AG04449 (cell line): ENCODE results near the gene STX5.
"Not testable (repeated sequence)": the region's sequence is repeated elsewhere in the genome, so short reads cannot be mapped to it uniquely, and the experiment has no call there.

Experiments
- CTCF ChIA-PET: fragments of 350-600 bp; formaldehyde crosslinking; extraction: SDS; loops from one replicate; lab custom pipeline; 2021; ENCODE audit warnings: antibody characterized with exemption; lab: Yijun Ruan, JAX
- POLR2A ChIA-PET: fragments of 400-600, 350-600 bp; formaldehyde crosslinking; extraction: SDS; loops from one replicate; lab custom pipeline; 2020; ENCODE audit warnings: antibody characterized with exemption, inconsistent platforms; lab: Yijun Ruan, JAX
- DNase-seq: peaks from one replicate; pipeline ENCODE4 v3.0.0-alpha.2; 2010; ENCODE audit warnings: low read depth, low spot score
- H3K4me3 ChIP-seq: 2 replicates; pipeline ENCODE4 v1.5.1; 2011; ENCODE audit warnings: low read depth, mild to moderate bottlenecking, control low read depth, low read length
- TF ChIP-seq, protein P1 (sequence below): IDR thresholded peaks from one replicate; pipeline ENCODE4 v1.5.1; 2011; ENCODE audit warnings: mild to moderate bottlenecking, moderate library complexity, low read length, control low read depth, inconsistent platforms; ENCODE audit not compliant: insufficient read depth; ENCODE audit errors: missing control alignments

Gene STX5

DNA sequence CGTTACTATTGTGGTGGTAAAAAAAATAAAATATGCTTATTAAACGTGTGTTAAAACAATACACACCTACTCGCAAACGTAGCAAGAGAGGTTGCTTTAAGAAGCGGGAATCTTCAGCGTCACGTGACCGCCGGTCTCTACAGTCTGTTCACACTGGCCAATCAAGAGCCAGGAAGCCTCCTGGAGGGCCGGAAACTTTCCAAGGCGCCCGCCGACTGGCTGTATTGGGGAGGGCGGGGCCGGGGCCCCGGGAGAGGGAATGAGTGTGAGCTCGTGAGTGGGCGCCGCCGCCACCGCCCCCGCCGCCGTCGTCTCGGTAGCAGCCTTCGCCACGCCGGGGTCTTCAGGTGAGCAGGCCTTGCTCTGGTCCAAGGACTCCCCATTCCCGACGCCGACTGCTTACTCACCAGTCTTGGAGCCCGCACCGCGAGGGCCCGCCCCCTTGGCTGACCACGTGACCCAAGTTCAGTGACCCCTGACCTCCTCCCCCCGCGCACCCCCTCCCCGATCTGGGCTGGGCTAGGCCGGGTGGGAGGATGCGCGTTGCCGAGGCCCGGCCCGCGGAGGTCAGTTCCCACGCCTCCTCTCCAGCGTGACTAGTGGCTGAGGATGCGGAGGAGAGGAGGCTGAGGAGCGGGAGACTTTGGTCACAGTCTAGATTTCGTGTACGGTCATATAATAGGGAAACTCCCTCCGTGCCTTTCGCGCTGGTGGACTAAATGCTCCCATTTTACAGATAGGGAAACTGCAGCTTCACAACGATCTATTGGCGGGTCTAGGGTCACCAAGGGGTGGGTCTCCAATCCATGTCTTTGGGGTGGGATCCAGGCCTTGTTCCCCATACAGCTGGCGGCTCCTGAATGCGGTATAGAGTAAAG, 60.5 kb downstream of the STX5 start, which contains the start of gene TAF6L:
Gene TAF6L, plus strand, starts transcription at position 253 of the 878 bp plus-strand sequence. CDS start 4,388 bp downstream, outside the sequence.
- peak within 1 kb of the TSS; percentile 86 for H3K4me3 ChIP-seq
- ChIA-PET POLR2A (interaction anchor here (0.6 to 2.6 kb wide), 11 partner anchors 10 to 180 kb away, joined by 3 to 16 read pairs (median 4); partner anchors contain the start of genes C11orf98, CSKMT, HNRNPUL2 and POLR2G), CTCF (interaction anchor here (0.8 to 13.3 kb wide), 6 partner anchors 9 to 77 kb away, joined by 3 to 189 read pairs (median 4); partner anchors contain the start of genes POLR2G, STX5, TMEM179B and ZBTB3)

DNA sequence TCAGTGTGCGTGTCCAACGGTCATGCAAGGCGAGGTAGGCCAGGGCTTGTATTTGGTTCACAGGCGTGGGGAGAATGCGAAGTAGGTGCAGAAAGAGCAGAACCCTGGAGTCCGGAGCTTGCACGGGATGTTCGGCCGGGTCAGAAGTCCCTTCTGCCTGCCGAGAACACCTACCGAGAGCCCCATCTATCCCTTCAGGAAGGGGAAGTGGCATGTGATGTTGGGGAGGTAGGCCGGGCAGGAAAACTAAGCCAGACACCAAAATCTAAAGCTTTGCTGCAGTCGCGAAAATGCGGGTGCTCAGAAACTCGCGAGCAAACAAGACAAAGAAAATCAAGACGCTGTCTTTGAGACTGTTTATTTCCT, 61.1 kb downstream of the STX5 start:
- DNase-seq: no peak
- CTCF ChIA-PET: interaction anchor here (0.9 to 13.3 kb wide), 5 partner anchors 9 to 103 kb away, joined by 3 to 189 read pairs (median 5); partner anchors contain the start of genes POLR2G, TMEM179B and ZBTB3
- TF ChIP-seq, protein P1, sequence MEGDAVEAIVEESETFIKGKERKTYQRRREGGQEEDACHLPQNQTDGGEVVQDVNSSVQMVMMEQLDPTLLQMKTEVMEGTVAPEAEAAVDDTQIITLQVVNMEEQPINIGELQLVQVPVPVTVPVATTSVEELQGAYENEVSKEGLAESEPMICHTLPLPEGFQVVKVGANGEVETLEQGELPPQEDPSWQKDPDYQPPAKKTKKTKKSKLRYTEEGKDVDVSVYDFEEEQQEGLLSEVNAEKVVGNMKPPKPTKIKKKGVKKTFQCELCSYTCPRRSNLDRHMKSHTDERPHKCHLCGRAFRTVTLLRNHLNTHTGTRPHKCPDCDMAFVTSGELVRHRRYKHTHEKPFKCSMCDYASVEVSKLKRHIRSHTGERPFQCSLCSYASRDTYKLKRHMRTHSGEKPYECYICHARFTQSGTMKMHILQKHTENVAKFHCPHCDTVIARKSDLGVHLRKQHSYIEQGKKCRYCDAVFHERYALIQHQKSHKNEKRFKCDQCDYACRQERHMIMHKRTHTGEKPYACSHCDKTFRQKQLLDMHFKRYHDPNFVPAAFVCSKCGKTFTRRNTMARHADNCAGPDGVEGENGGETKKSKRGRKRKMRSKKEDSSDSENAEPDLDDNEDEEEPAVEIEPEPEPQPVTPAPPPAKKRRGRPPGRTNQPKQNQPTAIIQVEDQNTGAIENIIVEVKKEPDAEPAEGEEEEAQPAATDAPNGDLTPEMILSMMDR: no peak
- POLR2A ChIA-PET: interaction anchor here (0.6 to 2.6 kb wide), 9 partner anchors 9 to 179 kb away, joined by 3 to 16 read pairs (median 5); partner anchors contain the start of genes C11orf98, CSKMT, HNRNPUL2 and POLR2G
- H3K4me3 ChIP-seq: peak overlapping the region; percentile 86

More for the DNA sequence above, 60.5 kb downstream of the STX5 start, which contains the start of gene TAF6L:
- DNase-seq: peak; percentile 71
- TF ChIP-seq, protein P1: no peak

GRCh38 chr11:62760867-62761227, 71.0 kb downstream of the STX5 start:
- ChIA-PET CTCF (interaction anchor here (4.0 kb wide), 1 partner anchor 26 kb away, joined by 24 read pairs; no protein-coding TSS in a partner anchor), POLR2A (interaction anchor here (1.0 to 1.8 kb wide), 6 partner anchors 9 to 169 kb away, joined by 3 to 12 read pairs (median 6); partner anchors contain the start of genes C11orf98, CSKMT, STX5 and TAF6L)
- not testable (repeated sequence) for DNase-seq

GRCh38 chr11:62757846-62758788, 73.7 kb downstream of the STX5 start:
- POLR2A ChIA-PET: no interaction called here
- DNase-seq: no peak
- H3K4me3 ChIP-seq: no peak overlapping the region
- CTCF ChIA-PET: interaction anchor here (1.0 to 1.6 kb wide), 3 partner anchors 10 to 35 kb away, joined by 3 to 13 read pairs (median 3); partner anchors contain the start of gene TMEM179B
- TF ChIP-seq, protein P1: no peak

More at GRCh38 chr11:62760867-62761227, 71.0 kb downstream of the STX5 start:
- H3K4me3 ChIP-seq: peak overlapping the region; percentile 8; the same call in 1 of the 2 replicates
